A549 (cell line): ENCODE measurements around the gene TRABD2A.

Experiments used
- BHLHE40 ChIP-seq: IDR thresholded peaks from 2 replicates; pipeline ENCODE4 v1.6.1; 2012; ENCODE audit warnings: low read depth, low read length, inconsistent platforms
- POLR2A ChIP-seq: IDR thresholded peaks from 2 replicates; pipeline ENCODE4 v1.6.1; 2012; ENCODE audit warnings: mild to moderate bottlenecking, low read length
- TF ChIP-seq, protein P1 (sequence below): fragments of >200 bp; sonication (Bioruptor Twin); formaldehyde crosslinking; IDR thresholded peaks from 3 replicates; pipeline ENCODE4 v1.5.1; 2016

DNA sequence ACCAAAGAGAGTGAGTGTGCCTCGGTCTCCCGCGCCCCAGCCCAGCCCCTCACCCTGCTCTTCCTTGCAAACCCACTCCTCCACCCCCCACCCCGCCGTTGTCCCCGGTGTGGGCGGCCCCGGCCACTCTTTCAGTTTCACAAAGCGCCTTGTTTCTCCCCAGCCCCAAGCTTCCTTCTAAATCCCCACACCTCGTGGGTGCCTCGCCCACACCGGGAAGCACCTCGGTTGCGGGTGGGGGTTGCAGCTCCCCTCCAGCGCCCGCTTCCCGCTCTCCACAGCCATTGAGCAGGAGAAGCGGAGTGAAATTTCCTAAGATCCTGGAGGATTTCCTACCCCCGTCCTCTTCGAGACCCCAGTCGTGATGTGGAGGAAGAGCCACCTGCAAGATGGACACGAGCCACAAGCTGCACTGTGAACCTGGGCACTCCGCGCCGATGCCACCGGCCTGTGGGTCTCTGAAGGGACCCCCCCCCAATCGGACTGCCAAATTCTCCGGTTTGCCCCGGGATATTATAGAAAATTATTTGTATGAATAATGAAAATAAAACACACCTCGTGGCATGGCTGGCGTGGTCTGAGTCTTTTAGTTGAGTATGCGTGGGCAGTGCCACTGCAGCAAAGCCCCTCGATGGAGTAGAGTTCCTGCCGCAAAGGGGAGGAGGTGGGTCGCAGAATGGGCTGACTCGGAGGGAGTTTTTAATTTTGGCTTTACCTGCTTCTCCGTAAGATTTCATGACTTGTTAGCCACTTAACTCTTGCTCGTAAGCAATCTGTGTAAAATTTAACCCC lies 25.4 kb upstream of the TRABD2A start:
- TF ChIP-seq BHLHE40 (no peak), POLR2A (no peak)
- TF ChIP-seq, protein P1, sequence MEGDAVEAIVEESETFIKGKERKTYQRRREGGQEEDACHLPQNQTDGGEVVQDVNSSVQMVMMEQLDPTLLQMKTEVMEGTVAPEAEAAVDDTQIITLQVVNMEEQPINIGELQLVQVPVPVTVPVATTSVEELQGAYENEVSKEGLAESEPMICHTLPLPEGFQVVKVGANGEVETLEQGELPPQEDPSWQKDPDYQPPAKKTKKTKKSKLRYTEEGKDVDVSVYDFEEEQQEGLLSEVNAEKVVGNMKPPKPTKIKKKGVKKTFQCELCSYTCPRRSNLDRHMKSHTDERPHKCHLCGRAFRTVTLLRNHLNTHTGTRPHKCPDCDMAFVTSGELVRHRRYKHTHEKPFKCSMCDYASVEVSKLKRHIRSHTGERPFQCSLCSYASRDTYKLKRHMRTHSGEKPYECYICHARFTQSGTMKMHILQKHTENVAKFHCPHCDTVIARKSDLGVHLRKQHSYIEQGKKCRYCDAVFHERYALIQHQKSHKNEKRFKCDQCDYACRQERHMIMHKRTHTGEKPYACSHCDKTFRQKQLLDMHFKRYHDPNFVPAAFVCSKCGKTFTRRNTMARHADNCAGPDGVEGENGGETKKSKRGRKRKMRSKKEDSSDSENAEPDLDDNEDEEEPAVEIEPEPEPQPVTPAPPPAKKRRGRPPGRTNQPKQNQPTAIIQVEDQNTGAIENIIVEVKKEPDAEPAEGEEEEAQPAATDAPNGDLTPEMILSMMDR: no peak
